Caco-2 (cell line): ENCODE measurements around the gene SRSF8. TPM values are rescaled to one million over a fixed set of nuclear protein-coding genes. Genes with fewer than 3 reads are reported as not detected.

ENCODE experiments used
- BruUV-seq: library from RNA; stranded (reverse); fragments of 400-500 nt; replicated peaks from 2 replicates; lab custom pipeline; 2021; lab: Mats Ljungman, UMichigan
- CTCF ChIA-PET: fragments of 300-600 bp; sonication (Branson Sonifier 250); formaldehyde crosslinking; loops from one replicate; lab custom pipeline; 2022; ENCODE audit warnings: antibody characterized with exemption; lab: Charles Lee
- POLR2A ChIA-PET: fragments of 300-600 bp; sonication (Branson Sonifier 250); formaldehyde crosslinking; loops from one replicate; lab custom pipeline; 2022; ENCODE audit warnings: antibody characterized with exemption; lab: Charles Lee
- DNase-seq, 2 experiments: peaks; one replicate each; pipeline versions ENCODE4 v3.0.0 to v3.0.0-alpha.2; 2020 to 2022
- H3K27me3 ChIP-seq: replicated peaks from 2 replicates; pipeline ENCODE4 v1.6.0; 2011; ENCODE audit warnings: low read length; ENCODE audit not compliant: control insufficient read depth, insufficient read depth
- H3K36me3 ChIP-seq: 2 replicates; pipeline ENCODE4 v1.5.1; 2011; ENCODE audit warnings: low read length; ENCODE audit not compliant: control insufficient read depth, insufficient read depth
- H3K4me1 ChIP-seq: fragments of 250-450 bp; sonication (Bioruptor Pico); 2 replicates; pipeline ENCODE4 v1.5.1; 2020; ENCODE audit warnings: mild to moderate bottlenecking
- H3K4me3 ChIP-seq: 2 replicates; pipeline ENCODE4 v1.5.1; 2011; ENCODE audit warnings: low read depth, mild to moderate bottlenecking, control low read depth, low read length
- H3K9me3 ChIP-seq: fragments of 250-450 bp; sonication (Bioruptor Pico); 2 replicates; pipeline ENCODE4 v1.5.1; 2020; ENCODE audit warnings: mild to moderate bottlenecking, moderate library complexity
- H3K27ac Mint-ChIP-seq: one replicate; pipeline ENCODE4 v1.8.0; 2022; ENCODE audit warnings: mixed read lengths; ENCODE audit not compliant: unreplicated experiment
- H3K27me3 Mint-ChIP-seq: one replicate; pipeline ENCODE4 v1.8.0; 2022; ENCODE audit warnings: mixed read lengths; ENCODE audit not compliant: insufficient read depth, unreplicated experiment
- H3K36me3 Mint-ChIP-seq: one replicate; pipeline ENCODE4 v1.8.0; 2022; ENCODE audit warnings: mild to moderate bottlenecking, mixed read lengths; ENCODE audit not compliant: insufficient read depth, unreplicated experiment
- H3K4me1 Mint-ChIP-seq: one replicate; pipeline ENCODE4 v1.8.0; 2022; ENCODE audit warnings: low read depth, mixed read lengths; ENCODE audit not compliant: unreplicated experiment
- H3K4me3 Mint-ChIP-seq: one replicate; pipeline ENCODE4 v1.8.0; 2022; ENCODE audit warnings: mild to moderate bottlenecking, moderate library complexity, mixed read lengths; ENCODE audit not compliant: unreplicated experiment
- H3K9me3 Mint-ChIP-seq: one replicate; pipeline ENCODE4 v1.8.0; 2022; ENCODE audit warnings: mixed read lengths; ENCODE audit not compliant: unreplicated experiment
- intact Hi-C: fragments of 100-400 bp; cut with micrococcal nuclease; formaldehyde crosslinking; loops from one replicate; pipeline ENCODE4 v1.10.0; 2022; ENCODE audit not compliant: unreplicated experiment
- total RNA-seq: library from RNA; stranded (reverse); gene quantifications from 2 replicates; pipeline ENCODE4 v1.2.3, GENCODE V29; 2022
- TF ChIP-seq, protein P1 (sequence below), 2 experiments: fragments of 200-600 bp in 1 of 2; IDR thresholded peaks; 1 replicate in 1 of 2; 2 replicates in 1 of 2; pipeline versions ENCODE4 v1.5.1 to v1.8.0; 2011 to 2022; ENCODE audit warnings: antibody characterized with exemption in 1 of 2, control low read depth in 1 of 2, inconsistent platforms in 1 of 2, low read depth in 1 of 2, low read length in 1 of 2, mild to moderate bottlenecking in 1 of 2, moderate library complexity in 1 of 2; ENCODE audit not compliant: insufficient read depth in 1 of 2, severe bottlenecking in 1 of 2, unreplicated experiment in 1 of 2

Gene SRSF8
- total RNA-seq, 1 experiment from 2014 or later: 44.5 TPM

DNA sequence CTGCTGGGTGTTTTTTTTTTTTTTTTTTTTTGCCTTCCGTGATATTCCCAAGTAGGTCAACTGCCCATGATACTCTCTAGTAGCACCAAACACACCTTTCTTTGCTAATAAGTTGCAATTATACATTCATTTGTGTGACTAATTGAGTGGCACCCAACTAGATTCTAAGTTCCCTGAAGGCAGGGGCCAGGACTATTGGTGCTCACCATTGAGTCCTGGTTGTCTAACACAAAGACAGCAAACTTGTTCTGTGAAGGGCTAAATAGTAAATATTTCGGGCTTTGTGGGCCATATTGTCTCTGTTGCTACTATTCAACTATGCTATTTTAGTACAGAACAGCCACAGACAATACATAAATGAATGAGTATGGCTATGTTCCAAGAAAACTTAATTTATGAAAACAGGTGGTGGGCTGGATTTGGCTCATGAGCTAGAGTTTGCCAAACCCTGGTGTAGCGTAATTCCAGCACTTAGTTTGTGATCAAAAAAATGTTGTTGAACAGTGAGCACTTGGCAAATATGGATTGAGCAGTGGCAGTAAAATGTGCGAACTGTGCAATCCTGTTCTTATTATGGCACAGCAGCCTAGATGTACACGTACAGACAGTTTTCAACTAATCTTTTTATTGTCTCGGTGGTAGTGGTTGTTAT lies 34.3 kb downstream of the SRSF8 start:
- H3K4me3 ChIP-seq: no peak overlapping the region
- Mint-ChIP-seq H3K27me3 (no peaks in the 10 kb centered on the region), H3K9me3 (no peaks in the 10 kb centered on the region), H3K36me3 (no peaks in the 10 kb centered on the region), H3K4me1 (no peaks in the 10 kb centered on the region), H3K27ac (no peak overlapping the region), H3K4me3 (no peak overlapping the region)
- ChIA-PET CTCF (no interaction called here), POLR2A (no interaction called here)
- BruUV-seq: no TSS peak
- intact Hi-C loops: no loop called here
- H3K4me1 ChIP-seq: no peaks in the 10 kb centered on the region
- TF ChIP-seq, protein P1, sequence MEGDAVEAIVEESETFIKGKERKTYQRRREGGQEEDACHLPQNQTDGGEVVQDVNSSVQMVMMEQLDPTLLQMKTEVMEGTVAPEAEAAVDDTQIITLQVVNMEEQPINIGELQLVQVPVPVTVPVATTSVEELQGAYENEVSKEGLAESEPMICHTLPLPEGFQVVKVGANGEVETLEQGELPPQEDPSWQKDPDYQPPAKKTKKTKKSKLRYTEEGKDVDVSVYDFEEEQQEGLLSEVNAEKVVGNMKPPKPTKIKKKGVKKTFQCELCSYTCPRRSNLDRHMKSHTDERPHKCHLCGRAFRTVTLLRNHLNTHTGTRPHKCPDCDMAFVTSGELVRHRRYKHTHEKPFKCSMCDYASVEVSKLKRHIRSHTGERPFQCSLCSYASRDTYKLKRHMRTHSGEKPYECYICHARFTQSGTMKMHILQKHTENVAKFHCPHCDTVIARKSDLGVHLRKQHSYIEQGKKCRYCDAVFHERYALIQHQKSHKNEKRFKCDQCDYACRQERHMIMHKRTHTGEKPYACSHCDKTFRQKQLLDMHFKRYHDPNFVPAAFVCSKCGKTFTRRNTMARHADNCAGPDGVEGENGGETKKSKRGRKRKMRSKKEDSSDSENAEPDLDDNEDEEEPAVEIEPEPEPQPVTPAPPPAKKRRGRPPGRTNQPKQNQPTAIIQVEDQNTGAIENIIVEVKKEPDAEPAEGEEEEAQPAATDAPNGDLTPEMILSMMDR (IDR thresholded peaks at IDR 0.05; ENCODE audit: insufficient read depth in 1 of 2, low read depth in 1 of 2, low read length in 1 of 2, severe bottlenecking in 1 of 2, unreplicated experiment in 1 of 2): no peak
- H3K9me3 ChIP-seq: no peaks in the 10 kb centered on the region
- no peaks in the 10 kb centered on the region for H3K36me3 ChIP-seq
- DNase-seq: no peak
- no peaks in the 10 kb centered on the region for H3K27me3 ChIP-seq

DNA sequence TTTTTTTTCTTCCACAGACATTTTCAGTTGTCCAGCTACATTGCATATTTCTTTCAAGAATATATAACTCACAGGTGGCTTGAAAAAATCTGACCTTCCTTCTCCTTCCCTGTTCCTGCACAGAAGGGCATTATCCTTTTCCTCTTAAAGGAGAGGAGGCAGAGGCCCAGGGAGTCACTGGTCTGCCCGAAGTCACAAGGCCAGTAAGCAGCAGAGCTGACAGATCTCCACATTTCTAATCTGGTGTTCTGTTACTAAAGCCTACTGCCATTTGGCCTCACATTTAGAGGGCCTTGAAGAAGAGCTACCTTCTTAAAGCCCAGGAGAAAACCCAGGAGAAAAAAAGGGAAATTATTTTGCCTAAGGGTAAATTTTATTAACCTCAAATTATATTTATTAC lies 35.2 kb downstream of the SRSF8 start:
- Histone ChIP-seq H3K27me3 (no peaks in the 10 kb centered on the region), H3K9me3 (no peaks in the 10 kb centered on the region), H3K36me3 (no peaks in the 10 kb centered on the region), H3K4me3 (no peak overlapping the region), H3K4me1 (no peaks in the 10 kb centered on the region)
- no peaks in the 10 kb centered on the region for H3K4me1 Mint-ChIP-seq
- CTCF ChIA-PET: interaction anchor here (1.5 kb wide), 1 partner anchor 479 kb away, joined by 10 read pairs; no protein-coding TSS in a partner anchor
- intact Hi-C loops: no loop called here
- no TSS peak for BruUV-seq
- H3K4me3 Mint-ChIP-seq: no peak overlapping the region
- TF ChIP-seq, protein P1 (IDR thresholded peaks at IDR 0.05; ENCODE audit: insufficient read depth in 1 of 2, low read depth in 1 of 2, low read length in 1 of 2, severe bottlenecking in 1 of 2, unreplicated experiment in 1 of 2): no peak
- DNase-seq: no peak
- POLR2A ChIA-PET: no interaction called here
- H3K36me3 Mint-ChIP-seq: no peaks in the 10 kb centered on the region
- no peak overlapping the region for H3K27ac Mint-ChIP-seq
- H3K27me3 Mint-ChIP-seq: no peaks in the 10 kb centered on the region
- no peaks in the 10 kb centered on the region for H3K9me3 Mint-ChIP-seq

DNA sequence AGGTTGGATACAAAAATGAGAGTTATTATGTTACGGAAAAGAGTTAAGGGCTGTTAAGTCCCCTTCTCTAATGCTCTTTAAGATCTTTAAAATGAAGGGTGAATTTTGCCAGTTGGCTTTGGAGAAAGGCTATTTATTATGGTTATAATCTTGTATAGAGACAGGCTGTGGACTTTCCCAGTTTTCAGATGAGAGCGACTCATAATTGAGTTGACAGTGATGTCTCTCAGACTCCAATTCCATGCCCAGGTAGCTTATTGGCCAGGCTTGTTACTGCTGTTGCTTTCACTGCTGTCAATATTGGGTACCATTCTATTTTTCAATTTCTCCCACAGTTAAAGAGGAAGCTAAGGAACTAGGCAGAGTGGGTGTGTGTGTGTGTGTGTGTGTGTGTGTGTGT lies 36.0 kb downstream of the SRSF8 start:
- Histone ChIP-seq H3K4me1 (peaks cover 5% of the 10 kb centered on the region), H3K36me3 (no peaks in the 10 kb centered on the region), H3K4me3 (no peak overlapping the region), H3K27me3 (no peaks in the 10 kb centered on the region), H3K9me3 (no peaks in the 10 kb centered on the region)
- Mint-ChIP-seq H3K4me3 (no peak overlapping the region), H3K27me3 (no peaks in the 10 kb centered on the region), H3K27ac (no peak overlapping the region), H3K36me3 (no peaks in the 10 kb centered on the region), H3K4me1 (no peaks in the 10 kb centered on the region), H3K9me3 (no peaks in the 10 kb centered on the region)
- ChIA-PET POLR2A (no interaction called here), CTCF (interaction anchor here (1.5 kb wide), 1 partner anchor 479 kb away, joined by 10 read pairs; no protein-coding TSS in a partner anchor)
- intact Hi-C loops: no loop called here
- no peak for DNase-seq
- no TSS peak for BruUV-seq
- TF ChIP-seq, protein P1 (IDR thresholded peaks at IDR 0.05; ENCODE audit: insufficient read depth in 1 of 2, low read depth in 1 of 2, low read length in 1 of 2, severe bottlenecking in 1 of 2, unreplicated experiment in 1 of 2): no peak
